DOHH2 (cell line): ENCODE results near the gene ZNF581.

Experiments used
- EZH2phosphoT487 ChIP-seq: fragments of 200-600 bp; sonication (generic); IDR thresholded peaks from 2 replicates; pipeline ENCODE4 v1.6.1; 2017; ENCODE audit warnings: borderline replicate concordance, mild to moderate bottlenecking, antibody characterized with exemption, low read length, moderate library complexity, mixed read lengths
- TF ChIP-seq, protein P1 (sequence below): fragments of 200-600 bp; sonication (generic); IDR thresholded peaks from one replicate; pipeline ENCODE4 v1.5.1; 2014; ENCODE audit warnings: antibody characterized with exemption, mild to moderate bottlenecking, low read depth, low read length; ENCODE audit not compliant: poor library complexity, severe bottlenecking

- TF ChIP-seq, protein P1, sequence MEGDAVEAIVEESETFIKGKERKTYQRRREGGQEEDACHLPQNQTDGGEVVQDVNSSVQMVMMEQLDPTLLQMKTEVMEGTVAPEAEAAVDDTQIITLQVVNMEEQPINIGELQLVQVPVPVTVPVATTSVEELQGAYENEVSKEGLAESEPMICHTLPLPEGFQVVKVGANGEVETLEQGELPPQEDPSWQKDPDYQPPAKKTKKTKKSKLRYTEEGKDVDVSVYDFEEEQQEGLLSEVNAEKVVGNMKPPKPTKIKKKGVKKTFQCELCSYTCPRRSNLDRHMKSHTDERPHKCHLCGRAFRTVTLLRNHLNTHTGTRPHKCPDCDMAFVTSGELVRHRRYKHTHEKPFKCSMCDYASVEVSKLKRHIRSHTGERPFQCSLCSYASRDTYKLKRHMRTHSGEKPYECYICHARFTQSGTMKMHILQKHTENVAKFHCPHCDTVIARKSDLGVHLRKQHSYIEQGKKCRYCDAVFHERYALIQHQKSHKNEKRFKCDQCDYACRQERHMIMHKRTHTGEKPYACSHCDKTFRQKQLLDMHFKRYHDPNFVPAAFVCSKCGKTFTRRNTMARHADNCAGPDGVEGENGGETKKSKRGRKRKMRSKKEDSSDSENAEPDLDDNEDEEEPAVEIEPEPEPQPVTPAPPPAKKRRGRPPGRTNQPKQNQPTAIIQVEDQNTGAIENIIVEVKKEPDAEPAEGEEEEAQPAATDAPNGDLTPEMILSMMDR, result no peak
- no peak for TF ChIP-seq EZH2phosphoT487
These were observed 50.8 kb downstream of the ZNF581 start for GRCh38 chr19:55694241-55694655.
